Stimulated activated CD8-positive, alpha-beta memory T cell treated with anti-CD3 and anti-CD28 coated beads, Interleukin-4, amount 100 ng/mL, for 4 hours (primary cell): Measurements from ENCODE around the gene LHX3.

Experiments used
- DNase-seq, 2 donors: peaks; one replicate each; pipeline ENCODE4 v3.0.0-alpha.2; 2020; ENCODE audit warnings: low read depth in 2 of 2, low spot score in 1 of 2

The LHX3 gene

DNA sequence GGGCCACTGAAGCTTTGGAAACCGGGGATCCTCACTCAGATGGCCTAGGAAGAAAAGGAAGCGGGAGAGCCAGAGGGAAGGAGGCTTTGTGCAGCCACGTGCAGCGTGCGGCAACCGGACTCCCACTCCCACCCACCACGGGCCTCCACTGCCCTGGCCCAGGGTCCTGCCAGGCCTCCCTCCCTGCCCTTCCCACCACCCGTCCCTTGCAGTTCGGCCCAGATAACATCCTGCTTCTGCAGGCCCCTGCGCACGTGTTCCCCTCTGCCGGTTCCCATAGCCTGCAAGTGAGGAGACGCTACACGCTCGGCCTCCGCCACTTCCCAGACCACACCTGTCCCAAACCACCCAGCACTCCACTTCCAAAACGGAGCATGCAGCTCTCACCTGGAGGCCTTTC lies 4.3 kb upstream of the LHX3 start:
- DNase-seq = no peak

- no peak for DNase-seq
Measured at GRCh38 chr9:136208675-136209074, 3.7 kb upstream of the LHX3 start.

DNA sequence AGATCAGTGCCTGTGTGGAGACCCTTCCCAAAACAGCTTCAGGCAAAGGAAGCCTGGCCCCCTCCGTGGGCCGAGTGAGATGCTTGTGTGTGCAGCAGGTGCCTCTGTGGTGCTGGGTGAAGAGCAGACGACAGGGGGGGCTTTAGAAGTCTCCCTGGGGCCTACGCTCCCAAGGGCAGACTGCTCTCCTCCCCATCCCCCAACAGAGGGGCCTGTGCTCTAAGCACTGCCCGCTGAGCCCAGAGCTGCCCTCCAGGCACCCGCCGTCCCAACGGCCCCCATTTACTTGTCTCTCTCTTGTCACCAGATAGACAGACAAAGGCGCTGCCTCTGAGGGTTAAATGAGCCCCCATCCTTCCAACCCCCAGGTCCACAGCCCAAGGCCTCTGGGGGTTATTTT lies 2.7 kb upstream of the LHX3 start:
- no peak for DNase-seq

- DNase-seq = no peak
Measured at GRCh38 chr9:136206602-136207275, 1.8 kb upstream of the LHX3 start.

DNA sequence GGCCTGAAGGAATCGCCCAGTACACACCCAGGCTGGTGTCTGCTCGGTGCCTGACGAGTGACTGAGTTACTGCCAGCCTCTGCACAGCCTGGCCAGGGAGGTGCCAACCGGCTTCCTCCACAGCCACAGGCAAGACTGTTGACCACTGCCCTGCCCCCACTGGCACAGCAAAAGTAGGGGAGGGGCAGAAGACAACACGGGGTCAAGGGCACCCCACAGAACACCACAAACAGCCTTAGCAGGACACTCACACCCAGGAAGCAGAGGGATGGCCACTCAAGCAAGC lies 722 bp upstream of the LHX3 start:
- no peak for DNase-seq

DNA sequence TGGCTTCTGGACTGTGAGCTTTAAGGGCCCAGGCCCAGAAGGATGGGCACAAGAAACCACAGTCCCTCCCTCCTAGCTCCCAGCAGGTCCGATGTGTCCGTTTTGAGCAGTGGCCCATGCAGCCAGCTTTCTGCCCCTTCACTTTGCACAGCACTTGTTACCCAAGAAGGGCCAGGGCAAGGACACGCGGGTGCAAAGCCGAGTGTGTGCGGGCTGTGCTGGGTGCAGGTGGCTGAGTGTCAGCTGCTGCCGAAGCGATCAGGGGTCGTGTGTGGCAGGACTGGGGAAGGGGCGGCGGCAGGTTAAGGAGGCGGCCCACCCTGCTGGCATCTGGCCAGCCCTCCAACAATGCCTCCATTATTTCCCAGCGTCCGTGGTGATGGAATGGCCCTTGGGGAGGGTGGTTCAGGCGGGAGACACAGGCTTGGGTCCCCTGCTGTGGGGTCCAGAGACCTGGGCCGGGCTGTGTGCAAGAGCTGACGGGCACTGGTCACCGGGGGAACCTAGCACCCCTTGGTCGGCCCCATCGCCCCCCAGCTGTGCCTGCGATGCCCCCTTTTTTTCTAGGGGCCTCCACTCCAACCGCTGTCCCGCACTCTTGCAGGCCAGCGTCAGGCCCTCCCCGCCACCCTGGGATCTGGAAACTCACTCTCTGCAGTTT lies 653 bp downstream of the LHX3 start:
- DNase-seq = no peak

DNA sequence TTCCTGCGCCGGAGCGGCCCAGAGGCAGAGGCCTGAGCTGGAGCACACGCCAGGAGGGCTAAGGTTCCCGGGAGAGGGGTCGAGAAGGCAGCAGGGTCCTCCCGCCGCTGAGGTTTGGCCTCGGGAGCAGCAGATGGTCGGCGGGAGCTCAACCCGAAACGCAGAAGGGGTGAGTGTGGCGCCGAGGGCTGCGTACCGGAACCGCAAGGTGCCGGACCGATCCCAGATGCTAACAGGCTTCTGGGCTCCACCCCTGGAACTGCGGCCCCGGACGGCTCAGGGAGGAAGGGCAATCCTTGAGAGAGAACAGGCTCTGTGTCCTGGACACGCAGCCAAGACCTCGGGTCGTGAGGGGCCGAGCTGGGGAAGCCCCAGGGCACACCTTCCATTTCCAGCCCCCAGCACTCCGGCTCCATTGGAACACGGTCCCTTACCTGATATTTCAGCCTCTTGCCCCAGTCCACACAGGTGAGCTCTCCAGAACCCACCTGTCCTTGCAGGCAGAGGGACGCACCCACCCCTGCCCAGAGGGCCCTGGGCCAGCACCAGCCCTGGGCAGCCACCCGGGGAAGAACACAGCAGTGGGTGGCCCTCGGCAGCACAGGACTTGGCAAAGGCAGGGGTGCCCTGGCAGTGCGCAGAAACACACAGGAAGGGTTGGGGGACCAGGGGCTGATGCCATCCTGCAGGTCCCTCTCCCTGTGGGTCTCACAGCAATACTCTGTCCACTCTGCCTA lies 1.4 kb downstream of the LHX3 start:
- DNase-seq = no peak

DNA sequence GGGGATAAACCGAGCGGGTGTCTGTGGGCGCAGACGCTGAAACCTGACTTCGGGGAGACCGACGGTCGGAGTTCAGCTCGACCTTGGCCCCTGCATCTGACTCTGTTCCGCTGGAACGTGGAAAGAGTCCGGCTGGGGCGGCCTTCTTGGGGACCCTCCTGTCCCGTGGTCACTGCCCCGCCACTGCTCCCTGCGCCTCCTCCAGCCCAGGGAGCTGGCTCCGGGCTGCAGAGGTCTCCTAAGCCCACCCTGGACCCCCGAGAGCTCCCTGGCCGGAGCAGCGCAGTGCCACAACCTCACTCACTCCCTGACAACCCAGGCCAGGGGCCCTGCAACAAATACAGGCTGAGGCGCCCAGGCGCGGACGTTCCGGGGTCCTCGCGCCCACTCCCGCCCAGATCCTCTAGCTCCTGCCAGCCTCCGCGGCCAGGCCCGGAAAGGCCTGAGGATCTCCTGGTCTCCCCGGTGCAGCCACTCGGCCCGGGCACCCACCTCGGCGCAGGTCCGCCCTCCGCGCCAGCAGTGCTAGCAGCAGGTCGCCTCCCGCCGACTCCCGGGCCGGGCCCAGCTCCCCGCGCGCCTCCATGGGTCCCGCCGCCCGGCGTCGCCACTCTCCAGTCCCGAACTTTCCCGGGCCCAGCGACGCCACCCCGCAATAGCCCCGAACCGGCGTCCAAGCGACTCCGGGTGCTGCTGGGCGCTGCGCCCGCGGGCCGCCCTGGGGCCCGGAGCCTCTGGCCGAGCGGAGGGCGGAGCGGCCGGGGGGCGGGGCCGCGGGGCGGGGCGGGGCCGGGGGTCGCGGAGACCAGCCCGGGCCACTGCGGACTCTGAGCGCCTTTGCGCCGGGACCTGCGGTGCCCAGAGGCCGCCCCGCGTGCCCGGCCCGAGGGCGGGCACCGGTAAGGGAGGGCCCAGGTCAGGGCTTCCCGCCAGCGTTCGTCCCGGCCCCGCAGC lies 2.2 kb downstream of the LHX3 start:
- no peak for DNase-seq

GRCh38 chr9:136201609-136202453 lies 3.1 kb downstream of the LHX3 start:
- DNase-seq = no peak

GRCh38 chr9:136201174-136201573 lies 3.8 kb downstream of the LHX3 start:
- DNase-seq = no peak

- DNase-seq = no peak
Measured at GRCh38 chr9:136200424-136200823, 4.5 kb downstream of the LHX3 start.

- DNase-seq = no peak
Measured at GRCh38 chr9:136199391-136200288, 5.3 kb downstream of the LHX3 start.

GRCh38 chr9:136198605-136199083 lies 6.3 kb downstream of the LHX3 start:
- no peak for DNase-seq

GRCh38 chr9:136197930-136198604 lies 6.9 kb downstream of the LHX3 start:
- no peak for DNase-seq

- no peak for DNase-seq
Measured at GRCh38 chr9:136197084-136197875, 7.6 kb downstream of the LHX3 start.

DNA sequence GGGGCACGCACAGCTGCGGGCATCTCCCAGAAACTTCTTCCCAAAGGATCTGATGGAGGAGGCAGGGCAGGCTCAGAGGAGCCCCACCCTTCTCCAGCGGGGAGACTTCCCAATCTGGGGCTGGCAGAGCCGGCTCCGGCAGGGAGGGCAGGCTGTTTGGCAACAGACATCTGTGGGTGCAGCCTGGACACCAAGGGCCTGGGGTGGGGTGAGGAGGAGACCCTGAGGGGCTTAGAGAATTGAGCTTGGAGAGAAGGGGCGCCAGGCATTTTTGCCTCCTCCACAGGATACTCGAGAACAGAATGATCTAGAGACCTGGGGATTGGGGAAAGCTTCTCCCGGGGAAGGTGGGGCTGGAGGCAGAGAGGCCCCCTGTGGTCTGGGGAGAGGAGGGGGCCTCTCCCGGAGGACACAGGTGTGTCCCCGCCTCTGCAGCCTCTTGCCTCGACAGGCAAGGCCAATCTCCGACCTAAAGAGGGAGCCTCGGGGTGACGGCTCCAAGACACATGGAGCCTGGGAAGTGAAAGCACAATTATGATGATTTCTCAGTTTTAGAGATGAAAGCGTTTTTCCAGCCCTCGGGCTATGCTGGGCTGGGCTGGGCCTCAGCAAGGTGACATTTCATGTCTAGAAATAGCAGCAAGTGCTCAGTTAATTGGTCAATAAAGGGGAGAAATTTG lies 8.4 kb downstream of the LHX3 start:
- DNase-seq = no peak

DNA sequence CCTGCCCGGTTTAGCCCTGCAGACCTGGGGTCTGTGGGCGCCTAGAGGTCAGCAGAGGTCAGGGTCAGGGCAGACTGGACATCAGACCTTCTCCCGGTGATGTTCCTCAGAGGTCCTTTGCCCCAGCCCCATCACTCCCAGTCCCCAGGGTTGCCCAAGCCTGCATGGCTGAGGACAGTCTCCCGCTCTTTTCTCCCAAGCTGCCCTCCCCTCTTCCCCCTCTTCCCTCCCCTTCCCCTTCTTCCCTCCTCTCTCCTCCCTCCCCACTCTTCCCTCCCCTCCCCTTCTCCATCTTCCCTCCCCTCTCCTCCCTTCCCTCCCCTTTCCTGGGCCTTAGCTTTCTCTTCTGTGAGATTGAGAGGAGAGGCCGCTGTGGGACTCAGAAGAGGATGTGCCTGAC lies 10.4 kb downstream of the LHX3 start:
- no peak for DNase-seq

- no peak for DNase-seq
Measured at GRCh38 chr9:136193891-136194279, 11.0 kb downstream of the LHX3 start.
